GM18951 (cell line): ENCODE results near the gene UNC5A.

Source experiments
- POLR2A ChIP-seq: IDR thresholded peaks from 4 replicates; pipeline ENCODE4 v1.6.1; 2011; ENCODE audit warnings: mild to moderate bottlenecking; ENCODE audit not compliant: insufficient read length, insufficient read depth; ENCODE audit errors: extremely low read depth
- in situ Hi-C: fragments of 300-500 bp; cut with MboI; formaldehyde crosslinking; loops from one replicate; pipeline ENCODE4 v1.12.0; 2022; ENCODE audit warnings: low sequenced_read_pairs, mixed read lengths, inconsistent platforms; ENCODE audit not compliant: unreplicated experiment

Gene UNC5A

DNA sequence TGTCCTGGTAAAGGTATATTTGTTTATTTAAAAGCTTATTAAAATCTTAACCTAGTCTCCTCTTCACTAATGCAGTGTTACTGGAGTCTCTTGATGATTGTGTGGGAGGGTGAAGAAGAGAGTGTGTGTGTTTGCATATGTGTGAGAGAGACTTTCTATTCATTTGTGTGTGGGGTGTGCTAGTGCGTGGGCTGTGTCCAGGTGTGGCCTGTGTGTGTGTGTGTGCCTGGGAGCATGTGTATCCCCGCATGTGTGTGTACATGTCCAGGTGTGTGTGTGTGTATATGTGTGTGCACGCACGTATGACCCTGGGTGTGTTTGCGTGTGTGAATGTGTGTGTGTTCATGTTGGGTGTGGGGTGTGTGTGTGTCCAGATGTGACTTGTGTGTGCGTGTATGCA is 10.3 kb upstream of the UNC5A start:
- in situ Hi-C loops, result no loop called here
- no peak for TF ChIP-seq POLR2A

DNA sequence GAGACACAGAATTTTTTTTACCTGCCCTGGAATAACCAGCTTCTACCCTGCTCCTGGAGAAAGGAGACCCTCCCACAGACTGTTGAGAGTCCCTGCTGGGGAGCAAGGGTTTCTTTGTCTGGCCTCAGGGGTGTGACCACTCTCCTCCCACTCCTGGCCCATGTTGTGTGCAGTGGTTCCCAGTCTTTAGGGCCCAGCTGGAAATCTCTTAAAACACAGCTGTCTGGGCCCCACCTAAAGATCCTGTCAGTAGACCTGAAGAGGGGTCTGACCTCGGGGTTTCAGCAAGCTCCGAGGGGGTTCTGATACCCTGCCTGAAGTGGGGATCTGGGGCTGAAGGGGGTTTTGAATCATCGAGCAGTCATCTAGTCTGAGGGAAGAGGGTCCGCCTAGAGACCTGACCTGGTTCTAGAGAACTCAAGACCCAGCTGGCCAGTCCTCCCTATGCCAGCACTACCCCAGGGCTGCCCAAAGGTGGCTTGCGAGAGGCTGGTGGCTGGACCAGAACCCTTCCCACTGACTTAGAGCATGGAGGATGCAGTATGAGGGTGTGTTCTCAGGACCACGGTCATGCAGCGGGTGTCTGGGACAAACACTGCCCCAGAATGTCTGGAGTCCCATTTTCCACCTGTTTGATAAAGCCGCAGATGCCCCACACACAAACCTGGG is 8.1 kb upstream of the UNC5A start:
- in situ Hi-C loops, result no loop called here

DNA sequence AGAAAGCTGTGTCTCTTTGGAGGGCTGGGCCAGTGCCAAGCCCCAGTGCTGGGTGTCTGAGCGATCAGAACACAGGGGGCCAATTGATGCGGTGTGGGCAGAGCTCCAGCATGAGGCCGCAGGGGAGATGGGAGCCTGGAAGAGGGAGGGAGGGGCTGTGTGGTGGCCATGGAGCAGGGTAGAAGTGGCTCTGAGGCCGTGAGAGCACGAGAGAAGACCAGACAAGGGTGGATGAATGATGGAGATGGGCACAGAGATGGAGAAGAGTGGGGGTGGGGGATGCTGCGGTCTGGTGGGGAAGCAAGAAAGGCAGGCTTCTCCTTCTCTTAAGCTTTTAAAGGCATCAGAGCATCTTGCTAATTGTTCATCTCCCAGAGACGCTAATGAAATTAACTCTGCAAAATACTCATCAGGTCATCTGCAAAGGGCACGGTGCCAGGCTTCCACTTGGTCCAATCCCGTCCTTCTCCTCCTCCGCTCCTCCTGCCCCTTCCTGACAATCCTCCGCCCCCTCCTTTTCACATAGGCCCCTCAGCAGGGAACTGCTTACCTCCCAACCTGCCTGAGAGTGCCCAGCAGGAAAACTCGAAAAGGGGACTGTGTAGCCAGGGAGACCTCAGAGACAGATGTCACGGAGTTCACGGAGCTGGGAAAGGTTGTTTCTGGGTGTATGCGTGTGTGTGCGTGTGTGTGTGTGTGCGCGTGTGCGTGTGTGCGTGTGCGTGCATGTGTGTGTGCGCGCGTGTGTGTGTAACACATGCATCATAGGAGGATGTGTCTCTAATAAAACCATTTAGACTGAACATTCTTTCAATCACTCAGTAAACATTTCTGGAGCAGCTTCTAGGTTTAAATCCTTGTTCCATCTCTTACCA is 7.1 kb upstream of the UNC5A start:
- in situ Hi-C loops, result no loop called here
- no peak for TF ChIP-seq POLR2A

More for the DNA sequence above, 8.1 kb upstream of the UNC5A start:
- no peak for TF ChIP-seq POLR2A

DNA sequence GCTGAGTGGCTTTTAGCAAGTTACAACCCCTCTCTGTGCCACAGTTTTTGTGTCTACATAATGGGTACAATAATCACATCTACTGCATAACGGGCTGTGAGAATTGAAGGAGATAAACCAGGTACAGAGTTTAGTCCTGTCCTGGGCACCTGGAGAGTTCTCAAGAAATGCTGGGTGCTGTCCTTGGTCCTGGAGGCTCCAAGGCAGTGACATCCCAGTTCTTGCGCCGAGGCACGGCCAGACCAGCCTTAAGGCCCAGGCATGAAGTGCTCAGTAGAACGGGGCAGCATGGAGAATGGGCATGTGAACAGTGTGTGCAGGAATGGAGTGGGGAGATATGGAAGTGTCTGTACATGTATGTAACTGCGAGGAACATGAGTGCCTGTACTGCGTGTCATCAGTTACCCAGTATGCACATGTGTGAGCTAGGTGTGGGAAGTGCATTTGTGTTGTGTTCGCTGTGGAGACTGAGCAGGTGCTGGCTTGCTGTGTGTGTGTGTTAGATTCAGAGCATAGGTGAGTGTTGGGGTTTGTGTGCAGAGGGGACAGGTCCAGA is 6.3 kb upstream of the UNC5A start:
- in situ Hi-C loops, result no loop called here
- no peak for TF ChIP-seq POLR2A

DNA sequence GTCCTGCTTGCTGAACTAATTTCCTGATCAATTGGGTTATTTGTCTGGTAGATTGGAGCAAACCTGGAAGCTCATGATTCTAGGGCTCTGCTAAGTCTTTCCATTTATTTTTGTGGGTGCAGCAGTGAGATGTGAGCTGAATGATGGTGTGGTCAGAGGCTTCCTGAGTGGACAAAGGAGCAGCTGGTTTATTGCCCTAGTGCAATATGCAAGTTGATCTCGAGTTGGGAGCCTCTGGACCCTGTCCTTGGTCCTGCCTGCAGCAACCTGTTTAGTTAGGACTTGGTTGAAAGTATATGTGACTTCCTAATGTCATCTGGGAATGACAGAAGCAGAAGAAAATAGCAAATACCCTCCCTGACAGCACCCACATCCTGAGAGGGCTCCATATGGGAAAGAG is 4.2 kb upstream of the UNC5A start:
- in situ Hi-C loops, result no loop called here
- no peak for TF ChIP-seq POLR2A

DNA sequence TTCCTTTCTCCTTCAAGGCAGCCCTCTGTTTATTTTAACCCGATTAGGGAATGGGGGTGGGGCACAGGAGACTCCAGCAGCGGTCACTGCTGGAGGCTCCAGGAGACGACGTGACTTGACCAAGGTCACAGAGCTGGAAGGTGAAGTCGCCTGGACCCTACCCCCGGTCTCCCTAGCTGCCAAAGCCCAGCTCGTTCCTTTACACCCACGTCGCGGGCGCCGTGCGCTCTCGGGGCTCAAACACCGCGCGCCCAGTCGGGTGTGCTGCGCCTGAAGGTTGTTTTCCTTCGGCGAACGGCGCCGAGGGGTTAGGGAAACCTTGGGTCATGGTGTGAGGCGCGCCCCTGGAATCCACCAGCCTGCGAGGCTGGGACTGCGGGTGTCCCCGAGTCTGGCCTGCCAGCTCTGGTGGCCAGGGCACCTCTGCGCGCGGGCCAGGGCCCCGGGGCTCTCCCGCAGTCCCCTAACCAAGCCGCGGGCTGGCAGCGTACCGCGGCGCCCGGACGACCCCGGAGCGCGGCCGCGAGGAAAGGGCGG is 747 bp upstream of the UNC5A start:
- no peak for TF ChIP-seq POLR2A

DNA sequence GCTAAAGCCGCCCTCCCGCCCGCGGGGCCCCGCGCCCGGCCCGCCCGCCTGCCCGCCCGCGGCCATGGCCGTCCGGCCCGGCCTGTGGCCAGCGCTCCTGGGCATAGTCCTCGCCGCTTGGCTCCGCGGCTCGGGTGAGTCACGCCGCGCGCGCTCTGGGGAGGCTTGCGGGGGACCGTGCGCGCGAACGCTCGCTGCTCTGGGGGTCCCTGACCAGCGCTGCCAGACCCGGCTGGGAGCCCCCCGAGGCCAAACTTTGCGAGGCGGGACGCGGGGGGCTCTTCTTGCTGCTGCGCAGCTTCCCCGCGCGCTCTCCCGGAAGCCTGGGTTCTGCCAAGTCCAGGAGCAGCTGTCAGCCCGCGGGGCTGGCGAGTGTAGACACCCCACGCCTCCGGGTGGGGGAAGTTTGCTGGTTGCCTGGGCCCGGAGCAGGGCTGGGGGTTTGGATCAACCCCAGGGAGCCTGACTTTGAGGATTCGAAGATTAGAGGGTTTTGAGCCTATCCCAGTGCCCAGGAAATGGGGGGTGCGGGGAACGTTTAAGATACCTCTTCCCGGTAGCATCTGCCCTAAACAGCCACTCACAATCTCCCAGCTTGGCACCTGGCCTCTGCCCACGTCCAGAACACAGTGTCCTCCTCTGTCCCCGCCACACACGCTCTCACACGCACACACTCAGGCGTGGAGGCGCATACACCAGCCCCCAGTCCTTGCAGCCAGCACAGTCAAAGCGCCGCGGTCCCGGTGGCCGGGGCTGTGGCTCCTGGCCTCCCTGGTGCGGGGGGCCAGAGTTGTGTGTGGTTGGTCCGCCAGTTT is 535 bp downstream of the UNC5A start:
- no peak for TF ChIP-seq POLR2A
- in situ Hi-C loops, result no loop called here

More for the DNA sequence above, 747 bp upstream of the UNC5A start:
- in situ Hi-C loops, result no loop called here

DNA sequence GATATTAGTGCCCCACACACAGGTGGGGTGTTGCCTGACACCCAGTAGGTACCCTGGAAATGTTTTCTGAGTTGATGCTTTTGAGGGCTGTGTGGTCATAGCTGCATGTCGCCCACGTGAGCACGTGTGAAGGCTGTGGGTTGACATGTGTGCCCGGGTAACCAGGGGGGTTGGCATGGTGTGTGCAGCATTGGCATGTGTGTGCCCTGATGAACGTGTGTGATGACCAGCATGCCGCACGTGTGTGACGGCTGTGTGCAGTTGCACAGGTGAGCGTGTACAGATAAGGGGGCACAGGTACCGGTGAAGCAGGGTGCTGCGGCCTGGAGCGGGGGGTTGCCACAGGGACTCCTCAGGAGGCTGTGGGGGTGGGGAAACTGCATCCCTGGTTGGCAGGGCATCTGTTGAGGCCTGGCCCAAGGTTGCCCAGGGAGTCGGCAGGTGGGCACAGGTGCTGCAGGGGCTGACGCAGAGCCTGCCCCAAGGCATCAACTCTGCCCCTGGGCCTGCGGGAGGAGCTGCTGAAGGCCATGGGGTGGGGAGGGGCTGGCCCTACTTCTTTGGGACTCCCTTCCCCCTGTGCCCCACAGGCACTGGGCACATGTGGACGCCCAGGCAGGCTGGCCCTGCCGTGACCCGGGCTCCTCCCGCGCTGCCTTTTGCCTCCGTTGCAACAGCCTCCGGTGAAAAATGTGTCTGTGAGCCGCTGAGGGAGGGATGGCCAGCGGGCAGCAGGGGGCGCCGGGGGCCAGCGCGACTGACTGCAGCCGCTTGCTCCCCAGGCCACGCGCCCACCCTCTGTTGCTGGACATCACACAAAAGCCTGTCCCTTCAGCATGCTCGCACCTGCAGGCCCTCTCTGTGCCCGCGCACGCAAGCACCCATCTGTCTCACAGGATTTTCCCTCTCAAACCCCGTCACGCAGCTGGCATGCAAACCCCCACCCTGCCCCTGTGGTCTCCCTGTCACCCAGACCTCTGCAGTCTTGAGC is 2.2 kb downstream of the UNC5A start:
- no peak for TF ChIP-seq POLR2A

DNA sequence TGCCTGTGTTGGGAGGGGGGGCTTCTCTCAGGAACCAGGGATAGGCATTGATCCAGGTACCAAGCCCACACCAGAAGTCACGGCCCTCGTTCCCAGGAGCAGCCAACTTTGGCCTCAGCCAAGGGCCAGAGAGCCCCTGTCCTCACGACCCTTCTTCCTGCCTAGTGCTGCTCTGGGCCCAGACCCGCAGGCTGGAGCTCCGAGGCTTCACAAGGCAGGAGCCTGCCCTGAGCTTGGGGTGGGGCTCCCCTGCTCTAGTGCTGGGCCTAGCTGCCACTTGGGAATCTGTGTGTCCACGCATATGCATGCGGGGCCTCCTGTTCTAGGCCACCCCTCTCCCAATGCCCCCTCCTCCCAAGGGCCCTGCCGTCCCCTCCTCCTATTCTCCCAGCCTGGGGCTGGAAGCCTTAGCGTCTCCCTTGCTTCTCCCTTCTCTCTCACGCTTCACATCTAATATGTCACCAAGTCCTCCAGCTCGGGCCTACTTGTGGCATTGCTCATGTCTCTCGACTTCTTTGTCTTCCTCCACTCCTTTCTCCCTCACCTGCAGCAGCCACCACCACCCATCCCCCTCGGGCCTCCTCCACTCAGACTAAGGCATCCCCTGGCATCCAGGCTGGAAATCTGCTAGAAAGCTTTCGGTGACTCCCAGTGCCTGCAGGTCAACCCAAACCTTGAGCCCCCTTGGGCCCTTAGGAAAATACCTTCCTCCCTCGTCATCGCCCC is 3.4 kb downstream of the UNC5A start:
- TF ChIP-seq POLR2A, result no peak
- in situ Hi-C loops, result no loop called here

More for the DNA sequence above, 2.2 kb downstream of the UNC5A start:
- in situ Hi-C loops, result no loop called here

DNA sequence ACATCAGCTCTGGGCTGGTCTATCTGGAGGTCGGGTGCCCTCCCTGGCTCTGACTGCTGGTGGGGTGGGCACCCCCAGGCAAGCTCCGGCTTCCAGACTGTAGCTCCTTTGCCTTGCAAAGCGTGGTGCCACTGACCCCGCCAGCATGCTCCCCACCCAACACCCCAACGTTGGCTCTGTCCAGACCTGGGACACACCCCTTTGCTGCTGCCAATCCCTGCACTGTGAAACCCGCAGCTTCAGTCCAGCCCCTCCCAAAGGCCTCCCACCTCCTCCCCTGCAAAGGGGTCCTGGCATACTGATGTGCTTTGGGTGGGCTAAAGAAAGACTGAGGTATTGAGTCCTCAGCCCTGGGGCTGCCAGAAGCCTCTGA is 3.9 kb downstream of the UNC5A start:
- no peak for TF ChIP-seq POLR2A
- in situ Hi-C loops, result no loop called here

DNA sequence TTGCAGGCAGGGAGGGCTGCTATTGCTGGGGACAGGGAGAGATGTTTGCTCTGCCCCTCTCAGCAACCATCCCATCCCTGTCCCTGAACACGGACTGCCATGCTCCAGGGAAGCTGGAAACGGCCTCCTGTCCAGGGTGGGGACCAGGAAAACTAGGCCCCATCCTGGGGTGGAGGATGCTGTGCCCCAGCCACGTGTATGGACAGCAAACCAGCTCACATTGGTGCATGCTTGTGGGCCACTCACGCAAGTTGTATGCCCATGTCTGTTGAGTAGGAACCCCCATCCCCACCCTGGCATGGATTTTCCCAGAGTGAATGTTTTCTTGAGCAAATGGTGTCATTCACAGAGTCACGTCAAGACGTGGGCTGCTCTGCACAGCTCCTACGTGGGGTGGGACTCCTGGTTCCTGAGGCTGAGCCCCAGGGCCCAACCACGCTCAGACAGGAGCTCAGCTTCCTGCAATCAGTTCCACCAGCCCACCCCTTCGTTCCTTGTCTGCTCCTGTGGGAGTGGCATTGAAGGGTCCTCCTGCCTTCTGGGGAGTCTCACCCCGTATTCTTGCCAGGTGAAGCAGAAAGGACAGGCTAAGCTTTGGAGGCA is 4.6 kb downstream of the UNC5A start:
- in situ Hi-C loops, result no loop called here
- TF ChIP-seq POLR2A, result no peak
